ENCODE data around the gene PTPN14. TPM values are rescaled to one million over a fixed set of nuclear protein-coding genes. Genes with fewer than 3 reads are reported as not detected.
"Not testable (repeated sequence)": the region's sequence is repeated elsewhere in the genome, so short reads cannot be mapped to it uniquely, and the experiment has no call there.

Gene PTPN14
- total RNA-seq, 6 experiments from 2014 or later: 1.6 to 4.6 (median 2.1) TPM

DNA sequence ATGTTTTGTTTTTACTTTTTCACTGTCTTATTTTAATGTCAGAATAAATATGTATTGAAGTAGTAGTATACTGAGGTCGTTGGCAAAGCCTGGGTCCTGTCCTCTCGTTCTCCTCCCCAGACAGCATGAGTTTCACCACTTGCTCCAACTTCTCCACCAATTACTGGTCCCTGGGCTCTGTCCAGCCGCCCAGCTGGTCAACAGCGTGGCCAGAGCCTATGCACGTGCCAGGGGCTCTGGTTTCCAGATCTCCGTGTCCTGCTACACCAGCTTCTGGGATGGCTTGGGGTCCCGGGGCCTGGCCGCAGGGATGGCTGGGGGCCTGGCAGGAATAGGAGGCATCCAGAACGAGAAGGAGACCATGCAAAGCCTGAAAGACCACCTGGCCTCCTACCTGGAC is 19.3 kb downstream of the PTPN14 start:
- ATAC-seq: no peak
- intact Hi-C loops (cut with DNase I): no loop called here
- Histone ChIP-seq H3K4me1 (no peaks in the 10 kb centered on the region), H3K27ac (no peak overlapping the region), H3K36me3 (no peaks in the 10 kb centered on the region), H3K9me3 (no peaks in the 10 kb centered on the region), H3K27me3 (no peaks in the 10 kb centered on the region), H3K4me3 (no peak overlapping the region)
- DNase-seq: no peak
- 61% methylated on average over 7 of the region's 9 CpGs for WGBS (ENCODE audit: insufficient coverage, low coverage, low lambda C conversion rate, missing lambda C conversion rate)
- TF ChIP-seq, protein P1, sequence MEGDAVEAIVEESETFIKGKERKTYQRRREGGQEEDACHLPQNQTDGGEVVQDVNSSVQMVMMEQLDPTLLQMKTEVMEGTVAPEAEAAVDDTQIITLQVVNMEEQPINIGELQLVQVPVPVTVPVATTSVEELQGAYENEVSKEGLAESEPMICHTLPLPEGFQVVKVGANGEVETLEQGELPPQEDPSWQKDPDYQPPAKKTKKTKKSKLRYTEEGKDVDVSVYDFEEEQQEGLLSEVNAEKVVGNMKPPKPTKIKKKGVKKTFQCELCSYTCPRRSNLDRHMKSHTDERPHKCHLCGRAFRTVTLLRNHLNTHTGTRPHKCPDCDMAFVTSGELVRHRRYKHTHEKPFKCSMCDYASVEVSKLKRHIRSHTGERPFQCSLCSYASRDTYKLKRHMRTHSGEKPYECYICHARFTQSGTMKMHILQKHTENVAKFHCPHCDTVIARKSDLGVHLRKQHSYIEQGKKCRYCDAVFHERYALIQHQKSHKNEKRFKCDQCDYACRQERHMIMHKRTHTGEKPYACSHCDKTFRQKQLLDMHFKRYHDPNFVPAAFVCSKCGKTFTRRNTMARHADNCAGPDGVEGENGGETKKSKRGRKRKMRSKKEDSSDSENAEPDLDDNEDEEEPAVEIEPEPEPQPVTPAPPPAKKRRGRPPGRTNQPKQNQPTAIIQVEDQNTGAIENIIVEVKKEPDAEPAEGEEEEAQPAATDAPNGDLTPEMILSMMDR (IDR thresholded peaks at IDR 0.05): no peak
- TF ChIP-seq POLR2A (IDR thresholded peaks at IDR 0.05): no peak

DNA sequence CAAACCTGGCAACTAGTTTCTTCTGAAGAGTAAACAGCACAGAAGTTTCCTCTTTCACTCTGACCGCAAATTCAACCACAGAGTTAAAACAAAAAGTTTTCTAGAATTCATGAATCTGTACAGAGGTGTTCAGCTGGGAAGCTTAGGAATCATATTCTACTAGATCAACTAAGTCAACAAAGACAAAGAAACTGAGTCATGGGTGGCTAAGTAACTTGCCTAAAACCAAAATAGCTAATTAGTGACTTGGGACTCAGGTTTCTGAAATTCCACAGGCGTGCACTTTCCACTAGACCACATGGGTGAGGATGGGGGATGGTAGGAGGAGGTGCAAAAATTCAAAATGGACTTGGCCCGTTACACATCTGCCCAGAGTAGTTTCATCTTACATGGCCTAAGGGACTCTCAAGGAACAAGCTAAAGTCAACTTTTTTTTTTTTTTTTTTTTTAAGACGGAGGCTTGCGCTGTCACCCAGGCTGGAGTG is 25.8 kb downstream of the PTPN14 start:
- H3K4me3 ChIP-seq: no peak overlapping the region
- DNase-seq: no peak
- no peak for TF ChIP-seq POLR2A (IDR thresholded peaks at IDR 0.05)
- TF ChIP-seq, protein P1 (IDR thresholded peaks at IDR 0.05): no peak
- no peak overlapping the region for H3K27ac ChIP-seq
- WGBS (ENCODE audit: insufficient coverage, low coverage, low lambda C conversion rate, missing lambda C conversion rate): 68% methylated on average over 5 of the region's 5 CpGs
- H3K4me1 ChIP-seq: no peaks in the 10 kb centered on the region
- no peak for ATAC-seq
- no peaks in the 10 kb centered on the region for H3K36me3 ChIP-seq
- no peaks in the 10 kb centered on the region for H3K9me3 ChIP-seq
- intact Hi-C loops (cut with DNase I): no loop called here
- H3K27me3 ChIP-seq: no peaks in the 10 kb centered on the region

DNA sequence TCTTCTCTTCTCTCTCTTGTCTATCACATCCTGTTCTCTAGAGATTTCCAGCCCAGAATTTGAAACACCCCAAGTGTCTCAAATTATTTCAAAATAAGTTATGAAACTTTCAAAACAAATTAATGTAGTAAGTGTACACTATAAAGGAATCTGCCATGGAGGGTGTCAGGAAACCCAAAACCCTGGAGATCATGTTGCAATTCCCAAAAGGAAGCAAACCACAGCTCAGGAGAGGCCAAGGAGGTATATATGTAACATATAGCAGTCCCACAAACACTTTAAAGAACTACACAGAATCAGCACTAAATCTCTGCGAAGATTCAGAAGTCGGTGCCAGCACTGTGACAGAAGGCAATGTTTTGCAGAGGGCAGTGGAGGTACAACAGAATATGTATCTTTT is 26.6 kb downstream of the PTPN14 start:
- TF ChIP-seq, protein P1 (IDR thresholded peaks at IDR 0.05): no peak
- no peak for TF ChIP-seq POLR2A (IDR thresholded peaks at IDR 0.05)
- Histone ChIP-seq H3K27me3 (no peaks in the 10 kb centered on the region), H3K9me3 (no peaks in the 10 kb centered on the region), H3K4me3 (no peak overlapping the region), H3K27ac (no peak overlapping the region), H3K4me1 (no peaks in the 10 kb centered on the region), H3K36me3 (no peaks in the 10 kb centered on the region)
- DNase-seq (no peak), ATAC-seq (no peak)
- WGBS (ENCODE audit: insufficient coverage, low coverage, low lambda C conversion rate, missing lambda C conversion rate): 56% methylated on average over 2 of the region's 2 CpGs
- intact Hi-C loops (cut with DNase I): no loop called here

DNA sequence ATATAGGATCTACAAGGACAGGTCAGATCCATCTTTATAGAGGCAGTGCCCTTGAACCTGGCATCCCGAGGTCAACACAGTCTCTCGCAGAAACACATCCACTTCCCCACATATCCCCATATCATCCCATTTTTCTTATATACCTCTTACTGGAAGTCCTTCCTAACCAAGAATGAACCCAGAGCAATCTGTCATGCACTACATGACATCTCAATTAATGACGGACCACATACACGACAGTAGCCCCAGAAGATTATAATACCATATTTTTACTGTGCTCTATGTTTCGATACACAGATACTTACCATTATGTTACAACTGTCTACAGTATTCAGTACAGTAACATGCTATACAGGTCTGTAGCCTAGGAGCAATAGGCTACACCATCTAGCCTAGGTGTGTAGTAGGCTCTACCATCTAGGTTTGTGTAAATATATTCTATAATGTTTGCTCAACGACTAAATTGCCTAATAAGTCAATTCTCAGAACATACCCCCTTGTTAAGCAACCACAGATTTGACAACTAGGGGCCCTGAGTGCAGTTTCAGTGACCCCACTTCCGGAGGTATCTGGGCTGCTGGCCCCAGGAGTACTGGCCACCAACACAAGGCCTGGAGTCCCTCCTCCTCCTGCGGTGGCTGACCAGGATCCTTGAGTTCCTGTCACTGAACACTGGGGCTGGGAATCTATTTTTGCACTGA is 28.1 kb downstream of the PTPN14 start:
- no peak overlapping the region for H3K27ac ChIP-seq
- intact Hi-C loops (cut with DNase I): no loop called here
- H3K4me3 ChIP-seq: no peak overlapping the region
- H3K4me1 ChIP-seq: no peaks in the 10 kb centered on the region
- TF ChIP-seq, protein P1 (IDR thresholded peaks at IDR 0.05): no peak
- no peak for TF ChIP-seq POLR2A (IDR thresholded peaks at IDR 0.05)
- ATAC-seq (no peak), DNase-seq (no peak)
- no peaks in the 10 kb centered on the region for H3K9me3 ChIP-seq
- no peaks in the 10 kb centered on the region for H3K27me3 ChIP-seq
- no peaks in the 10 kb centered on the region for H3K36me3 ChIP-seq
- WGBS (ENCODE audit: insufficient coverage, low coverage, low lambda C conversion rate, missing lambda C conversion rate): 70% methylated on average over 8 of the region's 8 CpGs

DNA sequence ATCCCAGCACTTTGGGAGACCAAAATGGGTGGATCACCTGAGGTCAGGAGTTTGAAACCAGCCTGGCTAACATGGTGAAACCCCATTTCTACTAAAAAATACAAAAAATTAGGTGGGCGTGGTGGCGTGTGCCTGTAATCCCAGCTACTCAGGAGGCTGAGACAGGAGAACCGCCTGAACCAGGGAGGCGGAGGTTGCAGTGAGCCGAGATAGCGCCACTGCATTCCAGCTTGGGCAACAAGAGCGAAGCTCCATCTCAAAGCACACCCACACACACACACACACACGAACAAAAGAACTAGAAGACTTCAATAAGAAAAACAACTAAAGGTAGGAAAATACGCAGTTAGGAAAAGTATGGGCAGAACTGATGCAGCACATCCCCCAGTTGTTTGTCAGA is 29.9 kb downstream of the PTPN14 start:
- H3K4me1 ChIP-seq; H3K36me3 ChIP-seq; intact Hi-C loops (cut with DNase I); DNase-seq; ATAC-seq; H3K4me3 ChIP-seq; H3K9me3 ChIP-seq; H3K27ac ChIP-seq; H3K27me3 ChIP-seq: not testable (repeated sequence)
- WGBS (ENCODE audit: insufficient coverage, low coverage, low lambda C conversion rate, missing lambda C conversion rate): 89% methylated on average over 9 of the region's 9 CpGs
